Activated naive CD8-positive, alpha-beta T cell treated with anti-CD3 and anti-CD28 coated beads, Interleukin-2, amount 50 U/mL, for 16 hours (primary cell): ENCODE data around the gene CACNA2D3.

Source experiments
- DNase-seq: peaks from one replicate; pipeline ENCODE4 v3.0.0-alpha.2; 2020; ENCODE audit warnings: low read depth, low spot score

CACNA2D3 gene

DNA sequence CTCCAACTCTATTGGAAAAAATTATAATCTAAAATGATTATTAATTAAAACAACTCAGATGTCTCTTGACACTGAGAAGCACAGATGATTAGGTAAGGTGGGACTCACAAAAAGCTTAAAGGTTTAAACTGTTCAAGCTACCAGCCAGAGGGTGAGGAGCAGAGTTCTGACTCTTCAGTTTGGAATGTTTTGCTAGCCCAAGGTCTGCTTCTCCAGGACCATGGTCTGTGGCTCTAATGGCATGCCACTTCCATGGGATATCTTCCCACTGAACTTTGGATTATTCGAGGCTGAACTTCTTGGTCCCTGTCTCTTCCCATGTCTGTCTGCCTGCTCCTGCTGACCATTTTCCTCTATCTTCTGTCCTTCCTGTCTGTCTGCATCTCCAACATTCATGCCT, 49.2 kb downstream of the CACNA2D3 start:
- DNase-seq = no peak

DNA sequence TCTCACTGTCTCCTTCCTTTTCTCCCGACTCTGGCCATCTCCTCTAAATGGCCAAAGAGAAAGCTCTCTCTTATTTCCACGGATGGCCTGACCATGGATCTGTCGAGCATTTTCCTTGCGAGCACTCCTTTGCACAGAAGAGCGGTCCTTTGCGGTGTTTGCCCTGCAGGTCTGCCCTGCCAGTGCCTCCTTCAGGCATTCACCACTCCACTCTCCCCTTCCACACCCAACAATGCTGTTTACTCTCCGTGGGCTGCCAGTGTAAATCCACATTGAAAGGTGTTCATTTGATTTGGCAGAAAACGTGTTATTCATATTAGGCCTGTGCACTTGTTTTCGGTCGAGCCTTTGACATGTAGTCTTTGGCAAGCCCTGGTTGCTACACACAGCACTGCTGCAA, 49.6 kb downstream of the CACNA2D3 start:
- DNase-seq = no peak

DNA sequence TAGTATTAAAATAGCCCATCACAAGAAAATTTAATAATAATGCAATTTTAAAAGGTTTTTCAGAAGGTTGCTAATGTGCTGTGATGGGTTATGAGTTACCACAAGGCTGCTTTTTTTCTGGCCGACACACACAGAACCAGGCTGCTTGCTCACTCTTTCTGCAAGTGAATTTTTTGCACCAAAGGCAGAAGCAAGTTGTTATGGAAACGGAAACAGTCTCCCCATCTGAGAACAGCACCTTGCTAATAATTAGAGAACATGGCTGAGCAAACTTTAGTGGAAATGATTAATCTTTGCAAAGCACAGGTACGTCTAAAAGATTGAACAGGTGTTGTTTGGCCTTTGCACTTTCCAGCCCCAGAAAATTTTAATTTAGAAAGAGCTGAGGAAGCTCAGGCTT, 51.0 kb downstream of the CACNA2D3 start:
- DNase-seq = no peak

DNA sequence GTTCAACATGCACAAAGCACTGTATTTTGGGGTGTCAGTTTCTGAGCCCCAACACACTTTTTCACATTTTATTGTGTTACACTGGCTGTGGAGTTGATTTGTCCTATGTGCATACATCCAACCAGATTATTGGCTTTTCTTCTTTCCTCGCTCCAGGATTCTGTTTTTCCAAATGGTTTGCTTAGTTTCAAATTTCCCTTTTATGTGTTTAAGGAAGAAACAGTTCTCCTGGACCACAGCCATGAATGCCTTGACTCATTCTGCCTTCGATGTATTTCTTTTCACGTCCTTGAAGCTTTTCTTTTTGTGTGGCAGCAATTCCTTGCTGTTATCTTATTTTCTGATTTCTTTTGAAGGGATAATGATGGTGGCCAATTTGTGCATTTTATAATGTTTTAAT, 53.8 kb downstream of the CACNA2D3 start:
- no peak for DNase-seq

DNA sequence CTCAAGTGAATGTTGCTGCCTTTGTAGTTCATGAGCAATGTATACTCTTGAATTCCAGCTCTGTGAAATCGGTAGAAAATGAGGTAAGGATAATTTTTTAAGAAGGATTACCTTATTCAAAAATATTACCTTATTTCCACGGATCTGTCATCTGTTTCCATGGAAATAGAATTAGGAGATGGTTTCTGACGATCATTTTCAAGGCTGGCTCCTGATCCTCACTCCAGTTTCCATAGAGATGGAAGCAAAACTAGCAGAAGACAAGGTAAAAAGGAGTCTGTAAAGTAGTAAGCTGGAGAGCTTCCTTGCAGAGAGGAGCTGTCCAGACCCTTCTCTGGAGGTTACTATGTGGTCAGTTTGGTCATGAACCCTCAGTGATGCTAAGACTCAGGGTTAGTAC, 55.5 kb downstream of the CACNA2D3 start:
- DNase-seq = no peak

DNA sequence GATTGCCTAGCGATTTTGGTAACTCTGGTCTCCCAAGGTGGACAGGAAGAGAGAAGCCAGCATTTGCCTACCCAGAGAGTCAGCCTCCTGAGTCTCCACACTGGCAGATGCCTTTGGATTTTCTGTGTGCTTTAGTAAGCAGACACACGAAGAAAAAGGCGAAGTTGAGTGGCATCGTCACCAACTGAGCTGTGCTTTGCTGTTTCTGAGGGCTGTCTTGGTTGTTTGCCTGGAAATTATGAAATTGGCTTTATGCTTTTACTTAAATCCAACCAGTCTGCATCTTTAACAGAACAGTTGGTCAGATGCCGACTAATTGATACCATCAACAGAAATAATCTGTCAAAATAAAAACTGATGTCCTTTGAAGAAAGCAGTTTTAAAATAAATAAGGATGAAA, 56.0 kb downstream of the CACNA2D3 start:
- no peak for DNase-seq

DNA sequence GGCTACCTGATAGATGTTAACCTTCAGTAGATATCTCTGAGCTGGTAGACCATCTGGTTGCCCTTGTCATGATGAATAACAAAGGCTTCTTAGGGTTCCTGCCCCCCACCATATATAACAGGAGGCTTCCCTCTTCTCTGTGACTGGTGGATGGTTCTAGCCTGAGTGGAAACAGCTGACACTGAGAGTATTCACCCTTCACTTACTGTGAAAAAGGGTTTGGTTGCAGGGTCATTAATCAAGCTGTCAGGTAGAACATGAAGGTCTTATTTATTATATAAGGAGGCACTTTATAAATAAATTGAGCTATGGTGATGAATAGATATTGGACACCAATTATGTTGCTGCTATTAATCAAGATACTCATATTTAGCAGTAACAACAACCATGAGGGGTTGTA, 58.6 kb downstream of the CACNA2D3 start:
- DNase-seq = no peak

DNA sequence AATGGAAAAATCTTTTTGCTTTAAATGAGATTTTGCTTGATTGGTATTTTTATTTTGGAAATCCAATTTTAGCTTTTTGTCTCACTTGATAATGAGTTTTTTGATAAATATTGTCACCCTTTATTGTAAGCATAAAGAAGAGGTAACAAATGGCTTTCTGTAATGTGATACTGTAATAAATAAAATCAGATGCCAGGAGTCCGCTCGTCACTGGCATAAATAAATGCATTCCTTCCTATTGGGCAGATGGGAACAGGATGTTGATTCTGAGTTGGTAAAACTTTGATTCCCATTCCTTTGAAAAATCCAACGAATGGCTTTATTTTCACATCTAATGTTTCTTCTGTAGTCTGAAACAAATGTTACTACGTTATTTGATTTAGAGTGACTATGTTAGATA, 59.9 kb downstream of the CACNA2D3 start:
- DNase-seq = no peak

DNA sequence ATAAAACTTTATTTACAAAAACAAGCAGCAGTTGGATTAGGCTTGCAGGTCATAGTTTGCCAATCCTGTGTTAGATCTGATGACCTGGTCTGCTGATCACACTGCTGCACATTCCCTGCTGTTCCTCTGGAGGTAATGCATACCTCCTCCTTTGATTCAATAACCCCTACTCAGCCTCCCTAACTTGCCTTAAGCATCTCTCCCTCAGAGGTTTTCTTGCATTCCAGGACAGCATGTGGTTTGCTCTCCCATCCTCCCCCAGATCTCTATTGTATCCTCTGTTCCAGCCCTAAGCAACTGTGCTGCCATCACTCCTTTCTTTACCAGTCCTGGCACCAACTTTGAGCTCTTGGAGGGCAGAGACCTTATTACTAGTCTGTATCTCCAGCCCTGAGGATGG, 63.4 kb downstream of the CACNA2D3 start:
- DNase-seq = no peak

DNA sequence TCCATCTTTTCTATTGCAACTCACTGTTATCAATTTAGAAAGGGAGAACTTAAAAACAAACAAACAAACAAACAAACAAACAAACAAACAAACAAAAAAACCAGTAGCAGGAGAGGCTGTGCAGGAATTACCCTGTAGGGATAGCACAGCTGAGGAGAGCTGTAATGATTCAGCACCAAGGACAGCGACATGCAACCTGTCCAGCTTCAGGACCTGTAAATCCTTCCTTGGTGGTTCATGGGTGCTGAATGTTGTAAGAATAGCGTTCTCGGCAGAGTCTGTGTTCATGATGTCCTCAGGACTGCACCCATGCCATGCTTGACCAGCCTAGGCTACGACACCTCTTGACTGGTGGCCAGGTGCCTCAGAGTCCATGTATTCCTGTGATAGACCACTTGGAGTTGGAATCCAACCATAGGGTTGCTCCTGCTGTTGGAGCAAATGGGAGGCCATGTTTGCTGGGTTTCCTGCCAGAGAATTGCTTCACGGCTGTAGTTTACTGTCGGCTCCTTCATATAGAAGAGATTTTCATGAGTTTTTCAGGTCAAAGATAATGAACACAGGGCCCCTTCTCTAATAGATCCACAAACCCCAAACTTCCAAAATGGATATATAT, 65.9 kb downstream of the CACNA2D3 start:
- no peak for DNase-seq

DNA sequence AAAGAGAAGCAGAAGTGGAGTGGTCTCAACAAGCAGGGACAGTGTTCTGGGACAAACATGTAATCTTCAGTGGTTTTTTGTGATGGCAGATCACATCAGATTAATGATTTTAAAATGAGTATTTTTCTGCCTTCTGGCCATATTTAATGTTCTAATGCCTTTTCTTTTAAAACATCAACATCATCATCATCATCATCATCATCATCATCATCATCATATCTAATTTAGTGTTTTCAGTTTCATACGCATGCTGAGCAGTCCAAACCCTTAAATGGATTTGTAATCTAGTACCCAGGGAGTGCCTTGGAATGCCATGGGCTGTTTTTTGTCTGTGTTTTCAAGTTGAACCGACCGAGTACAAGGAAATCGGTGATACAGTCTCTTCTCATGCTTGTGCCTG, 68.9 kb downstream of the CACNA2D3 start:
- no peak for DNase-seq

DNA sequence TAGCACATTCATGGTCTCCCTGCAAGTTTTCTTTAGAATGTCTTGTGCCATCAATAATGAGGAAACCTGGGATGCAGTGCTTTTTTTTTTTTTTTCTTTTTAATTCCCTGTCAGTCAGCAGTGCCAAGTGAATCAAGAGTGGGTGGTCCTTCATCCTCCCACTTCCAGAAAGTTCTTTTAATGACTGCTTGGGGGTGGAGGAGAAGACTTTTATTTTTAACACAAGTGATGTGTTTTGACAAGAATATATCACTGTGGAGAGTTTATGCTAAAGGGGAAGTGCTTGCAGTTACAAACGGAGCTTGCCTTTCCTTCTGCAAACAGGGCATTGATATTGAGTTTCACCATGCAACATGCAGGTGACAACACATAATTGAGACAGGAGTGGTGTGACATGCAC, 69.7 kb downstream of the CACNA2D3 start:
- no peak for DNase-seq

DNA sequence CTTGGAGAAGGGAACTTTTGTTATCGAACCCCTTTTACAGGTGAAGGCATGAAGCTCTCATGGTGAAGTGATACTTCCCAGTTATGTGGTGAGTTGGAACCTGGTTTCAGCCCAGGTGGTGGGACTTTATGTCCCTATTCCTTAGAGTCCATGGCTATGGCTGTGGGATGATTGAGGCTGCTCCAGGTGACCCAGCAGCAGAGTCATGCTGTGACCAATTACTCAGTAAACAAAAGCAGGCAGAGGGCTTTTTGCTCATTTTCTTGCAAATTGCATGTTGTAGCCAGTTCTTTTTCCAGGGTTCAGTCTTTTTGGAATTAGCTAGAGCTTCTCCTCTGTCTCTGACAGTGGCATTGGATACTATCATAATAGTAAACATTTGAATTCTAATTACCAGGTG, 70.7 kb downstream of the CACNA2D3 start:
- DNase-seq = no peak

DNA sequence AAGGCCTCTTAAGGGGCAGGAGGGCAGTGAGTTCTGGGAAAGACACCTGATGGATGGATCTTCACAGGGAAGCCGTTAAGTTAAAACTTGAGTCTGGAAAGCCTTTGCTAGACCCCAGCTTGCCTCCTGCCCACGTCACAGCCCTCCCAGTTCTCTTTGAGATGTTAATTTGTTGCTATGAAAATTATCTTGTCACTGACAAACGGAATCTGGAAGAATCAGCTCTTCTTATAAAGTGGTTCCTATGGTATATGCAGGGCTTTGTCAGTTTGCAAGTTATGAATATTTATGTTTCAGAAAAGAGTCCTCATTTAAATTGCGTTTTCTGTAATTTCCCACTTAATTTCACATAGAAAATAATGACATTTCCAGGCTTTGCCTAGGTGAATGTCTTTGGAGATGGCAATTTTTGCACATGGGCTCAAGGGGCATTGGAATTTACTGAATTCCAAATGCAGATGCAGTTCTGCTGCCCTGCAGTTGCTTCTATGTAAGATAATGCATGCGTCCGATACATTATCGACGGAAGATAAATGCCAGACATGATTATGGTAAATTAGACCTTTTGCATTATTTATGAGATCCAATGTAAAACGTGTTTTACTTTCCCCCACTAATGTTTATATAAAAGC, 74.1 kb downstream of the CACNA2D3 start:
- DNase-seq = no peak

DNA sequence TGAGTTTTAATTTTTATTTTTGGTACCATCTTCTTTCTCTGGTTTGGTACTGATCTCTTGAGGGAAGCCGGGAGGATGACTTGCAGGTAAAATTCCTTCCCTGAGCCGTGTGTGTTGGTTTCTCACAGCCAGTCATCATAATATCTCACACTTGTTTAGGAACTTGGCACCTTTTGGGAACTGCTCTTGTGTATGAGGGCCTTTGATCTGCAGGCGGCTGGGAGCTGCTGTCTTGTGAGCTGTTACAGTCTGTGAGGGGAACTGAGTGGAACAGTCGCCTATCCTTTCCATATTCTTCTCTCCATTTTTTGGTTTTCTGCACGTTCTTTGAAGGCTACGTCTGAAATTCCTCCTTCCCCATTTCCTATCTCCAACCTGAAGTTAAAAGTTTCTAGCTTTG, 75.2 kb downstream of the CACNA2D3 start:
- no peak for DNase-seq

DNA sequence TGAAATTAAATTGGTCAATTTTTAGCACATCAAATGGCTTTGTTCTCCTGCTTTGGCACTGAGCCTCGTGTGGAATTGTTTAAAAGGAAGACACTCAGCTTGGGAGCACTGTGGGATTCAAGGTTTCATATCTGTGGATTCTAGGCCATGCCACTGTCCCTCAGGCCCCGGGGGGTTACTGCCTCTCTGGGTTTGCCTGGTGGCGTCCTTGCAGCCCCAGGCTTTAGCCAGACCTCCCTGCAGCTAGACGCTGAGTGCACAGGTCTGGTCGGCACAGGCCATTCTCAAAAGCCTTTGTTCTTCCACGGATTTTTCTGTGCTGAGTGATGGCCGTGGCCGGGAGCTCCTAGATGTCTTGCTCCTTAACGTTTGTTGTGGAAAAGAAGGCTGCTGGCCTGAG, 76.2 kb downstream of the CACNA2D3 start:
- no peak for DNase-seq

DNA sequence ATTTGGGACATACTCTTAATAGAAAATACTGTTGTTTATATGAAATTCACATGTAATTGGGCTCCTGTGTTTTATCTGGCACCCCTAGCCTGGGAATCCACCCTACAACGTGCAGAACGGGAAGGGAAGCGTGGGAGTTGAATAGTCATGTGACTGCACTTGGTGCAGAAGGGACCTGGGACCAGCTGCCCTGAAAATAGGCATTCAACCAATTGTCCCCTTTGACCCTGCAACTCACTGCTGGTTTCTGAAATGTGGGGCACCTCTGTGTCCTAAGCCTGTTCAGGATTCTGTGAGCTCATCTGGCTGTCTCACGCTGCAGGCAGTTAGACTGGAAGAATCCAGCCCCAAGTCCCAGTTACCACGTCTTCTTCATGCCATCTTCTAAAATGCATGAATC, 79.7 kb downstream of the CACNA2D3 start:
- no peak for DNase-seq

DNA sequence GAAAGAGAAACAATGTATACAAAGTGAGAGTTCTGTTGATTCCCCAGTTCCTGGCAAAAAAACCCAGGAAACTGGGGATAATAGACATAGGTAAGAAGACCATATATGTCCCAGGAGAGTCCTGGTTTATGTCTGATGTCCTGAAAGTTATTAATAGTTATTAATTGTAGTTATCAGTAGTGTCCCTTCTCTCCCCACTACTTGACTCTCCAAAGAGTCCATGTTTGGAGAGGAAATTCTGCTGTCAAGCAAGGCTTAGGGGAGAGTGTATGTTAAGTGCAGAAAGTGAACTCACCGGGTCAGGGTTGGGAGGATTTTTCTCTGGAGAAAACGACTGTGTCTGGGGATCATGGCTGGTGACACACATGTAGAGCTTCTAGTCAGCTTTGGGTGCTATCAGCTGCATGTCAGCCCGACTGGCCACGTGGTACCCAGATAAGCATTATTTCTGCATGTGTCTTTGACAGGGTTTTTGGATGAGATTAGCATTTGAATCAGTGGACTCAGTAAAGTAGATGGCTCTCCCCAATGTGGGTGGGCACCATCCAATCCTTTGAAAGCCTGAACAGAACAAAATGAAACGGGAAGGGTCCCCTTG, 80.4 kb downstream of the CACNA2D3 start:
- DNase-seq = no peak

DNA sequence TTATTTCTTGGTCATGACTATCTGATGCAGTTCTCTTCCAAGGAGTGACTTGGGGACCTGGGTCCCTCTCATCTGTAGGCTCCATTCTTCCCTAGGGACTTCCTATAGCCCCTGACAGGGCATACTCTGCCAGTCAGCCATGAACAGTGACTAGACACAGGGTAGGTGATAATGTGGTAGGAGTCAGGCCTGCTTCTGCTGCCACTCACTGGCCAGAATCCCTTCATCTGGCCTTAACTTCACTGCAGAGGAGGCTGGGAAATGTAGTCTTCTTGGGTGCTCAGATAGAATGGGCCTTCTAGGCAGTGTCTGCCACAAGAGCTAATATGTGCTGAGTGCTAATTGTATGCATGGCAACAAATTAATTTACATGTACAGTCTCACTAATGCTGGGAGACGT, 84.5 kb downstream of the CACNA2D3 start:
- DNase-seq = no peak

DNA sequence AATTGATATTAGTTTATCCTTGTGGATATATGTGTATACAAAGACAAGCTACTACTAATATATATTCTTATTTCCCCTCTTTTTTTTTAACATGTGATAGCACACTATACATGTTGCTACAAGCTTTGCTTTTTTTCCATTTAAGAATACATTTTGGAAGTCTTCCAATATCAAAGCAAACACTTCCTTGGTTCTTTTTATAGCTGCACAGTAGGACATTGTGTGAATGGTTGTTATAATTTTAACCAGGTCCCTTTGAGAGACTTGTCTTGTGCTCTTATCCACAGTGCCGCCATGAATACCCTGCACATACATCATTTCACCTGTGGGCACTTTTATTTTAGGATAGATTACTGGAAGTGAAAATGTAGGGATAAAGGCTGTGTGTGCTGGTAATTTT, 88.7 kb downstream of the CACNA2D3 start:
- no peak for DNase-seq

DNA sequence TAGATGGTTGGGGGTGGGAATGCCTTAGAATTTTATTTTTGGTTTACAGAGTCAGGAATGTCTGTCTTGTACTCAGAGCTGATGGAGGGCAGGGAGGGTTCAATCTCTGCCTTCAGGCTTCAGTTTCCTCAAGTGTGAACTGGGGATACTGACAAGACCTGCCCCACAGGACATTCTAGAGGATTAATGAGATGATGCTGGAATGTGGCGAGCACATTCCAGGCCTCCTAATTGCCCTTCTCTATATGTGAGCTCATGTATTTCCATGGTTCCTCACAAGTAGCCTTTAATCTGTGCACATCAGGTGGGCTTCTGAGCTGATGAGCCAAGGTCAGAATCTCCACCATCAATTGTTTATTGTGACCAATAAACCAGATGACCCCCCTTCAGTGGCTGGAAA, 90.4 kb downstream of the CACNA2D3 start:
- no peak for DNase-seq

DNA sequence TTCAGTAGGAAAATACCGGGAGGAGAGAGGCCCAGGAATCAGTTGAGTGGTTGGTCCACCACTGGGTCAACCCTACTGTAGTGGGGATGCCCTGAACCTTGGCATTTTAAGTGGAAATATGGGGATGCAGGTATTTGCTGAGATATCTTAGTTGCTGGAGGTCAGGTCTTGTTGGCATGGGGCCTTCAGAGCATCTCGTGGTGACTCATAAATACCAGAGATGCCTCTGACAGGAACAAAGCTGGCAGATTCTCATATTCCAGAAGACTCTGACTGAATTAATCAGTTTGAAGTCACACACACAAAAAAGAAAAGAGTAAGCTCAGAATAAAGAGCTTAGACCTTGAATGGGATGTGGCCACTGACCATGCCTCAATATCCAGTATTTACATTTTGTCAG, 91.6 kb downstream of the CACNA2D3 start:
- no peak for DNase-seq

DNA sequence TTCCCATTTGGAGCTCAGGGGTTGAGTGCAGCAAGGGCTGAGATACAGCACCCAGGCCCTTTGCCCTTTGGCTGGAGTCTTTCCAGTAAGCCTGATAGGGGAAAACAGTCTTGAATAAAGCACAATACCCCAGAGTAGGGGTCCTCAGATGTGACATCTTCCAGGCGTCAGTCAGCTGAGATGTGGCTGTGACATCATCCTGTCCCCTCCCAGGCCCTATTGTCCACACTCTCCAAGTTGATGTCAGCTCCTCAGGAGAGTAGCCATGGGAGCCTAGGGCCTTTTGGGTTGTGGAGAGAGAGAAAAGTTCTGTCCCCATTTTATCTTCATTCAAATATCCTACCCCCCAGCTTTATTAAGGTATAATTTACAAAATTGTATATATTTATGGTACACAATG, 92.5 kb downstream of the CACNA2D3 start:
- DNase-seq = no peak

DNA sequence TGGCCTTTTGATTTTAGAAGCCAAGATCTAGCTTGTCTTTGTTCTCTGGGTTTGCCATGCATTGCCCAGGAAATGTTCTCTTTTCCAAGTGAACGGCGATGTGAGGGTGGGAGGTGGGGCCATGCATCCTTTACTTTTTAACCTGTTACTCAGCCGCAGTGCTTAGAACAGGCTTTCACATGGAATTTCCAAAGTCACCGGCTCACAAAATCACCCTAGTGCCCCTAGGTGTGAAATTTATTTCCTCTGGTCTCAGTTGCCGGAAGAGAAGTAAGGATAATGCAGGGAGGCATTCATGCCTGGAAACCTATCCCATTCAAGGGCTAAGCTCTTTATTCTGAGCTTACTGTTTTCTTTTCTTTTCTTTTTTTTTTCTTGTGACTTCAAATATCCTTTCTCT, 93.2 kb downstream of the CACNA2D3 start:
- no peak for DNase-seq
